CD14-positive monocyte (primary cell): ENCODE results near the gene SMARCD1. TPM values are rescaled to one million over a fixed set of nuclear protein-coding genes. Genes with fewer than 3 reads are reported as not detected.

ENCODE experiments used
- DNase-seq, 3 donors: peaks; one replicate each; pipeline ENCODE4 v3.0.0-alpha.2; 2011 to 2022
- H2AFZ ChIP-seq: 2 replicates; pipeline ENCODE4 v1.6.0; 2012; ENCODE audit warnings: mild to moderate bottlenecking, low read depth, low read length, inconsistent platforms; ENCODE audit not compliant: insufficient read depth, poor library complexity, severe bottlenecking
- H3K27ac ChIP-seq, 2 donors: 1 replicate in 1 of 2; 2 replicates in 1 of 2; pipeline ENCODE4 v1.5.1; 2012 to 2013; ENCODE audit warnings: low read length in 2 of 2, control low read depth in 1 of 2, inconsistent platforms in 1 of 2, low read depth in 1 of 2, mild to moderate bottlenecking in 1 of 2
- H3K27me3 ChIP-seq, 2 donors: one replicate each; pipeline versions ENCODE4 v1.6.0 to v1.6.1; 2011 to 2013; ENCODE audit warnings: low read length in 2 of 2; ENCODE audit not compliant: control insufficient read depth in 2 of 2, insufficient read depth in 2 of 2
- H3K36me3 ChIP-seq, 2 donors: replicated peaks in 1 of 2; 1 replicate in 1 of 2; 2 replicates in 1 of 2; pipeline versions ENCODE4 v1.5.1 to v1.6.1; 2012 to 2013; ENCODE audit warnings: low read length in 2 of 2, control low read depth in 1 of 2, inconsistent platforms in 1 of 2, mild to moderate bottlenecking in 1 of 2; ENCODE audit not compliant: insufficient read depth in 2 of 2, control insufficient read depth in 1 of 2
- H3K4me1 ChIP-seq, 2 donors: 1 replicate in 1 of 2; 2 replicates in 1 of 2; pipeline versions ENCODE4 v1.5.1 to v1.6.1; 2012 to 2013; ENCODE audit warnings: low read length in 2 of 2, control low read depth in 1 of 2, inconsistent platforms in 1 of 2, mild to moderate bottlenecking in 1 of 2, moderate library complexity in 1 of 2; ENCODE audit not compliant: insufficient read depth in 2 of 2, control insufficient read depth in 1 of 2
- H3K4me2 ChIP-seq: replicated peaks from 2 replicates; pipeline ENCODE3; 2012; ENCODE audit warnings: low read length, moderate library complexity, mild to moderate bottlenecking; ENCODE audit not compliant: poor library complexity, severe bottlenecking; ENCODE audit errors: extremely low read depth
- H3K4me3 ChIP-seq, 3 experiments: fragments of 200-600 bp in 1 of 3; sonication (generic) in 1 of 3; replicated peaks in 1 of 3; 1 replicate in 2 of 3; 2 replicates in 1 of 3; pipeline ENCODE4 v1.5.1; 2011 to 2013; ENCODE audit warnings: low read length in 3 of 3, mild to moderate bottlenecking in 3 of 3, control low read depth in 2 of 3, low read depth in 2 of 3, inconsistent platforms in 1 of 3, moderate library complexity in 1 of 3
- H3K79me2 ChIP-seq: 2 replicates; pipeline ENCODE4 v1.6.0; 2012; ENCODE audit warnings: mild to moderate bottlenecking, control low read depth, inconsistent platforms, low read length, moderate library complexity; ENCODE audit not compliant: insufficient read depth
- H3K9ac ChIP-seq: 2 replicates; pipeline ENCODE4 v1.6.0; 2017; ENCODE audit warnings: low read length, mild to moderate bottlenecking; ENCODE audit not compliant: insufficient read depth, poor library complexity, severe bottlenecking
- H3K9me3 ChIP-seq, 2 donors: replicated peaks in 1 of 2; 1 replicate in 1 of 2; 2 replicates in 1 of 2; pipeline versions ENCODE4 v1.5.1 to v1.6.1; 2012 to 2013; ENCODE audit warnings: low read length in 2 of 2, control low read depth in 1 of 2; ENCODE audit not compliant: control insufficient read depth in 1 of 2, insufficient read depth in 1 of 2
- H4K20me1 ChIP-seq: 2 replicates; pipeline ENCODE4 v1.6.0; 2012; ENCODE audit warnings: mild to moderate bottlenecking, low read length, control low read depth, moderate library complexity; ENCODE audit not compliant: insufficient read depth
- H3K27ac Mint-ChIP-seq, 7 donors: one replicate each; pipeline ENCODE4 v1.8.0; 2020; ENCODE audit warnings: mild to moderate bottlenecking in 7 of 7, mixed read lengths in 7 of 7, moderate library complexity in 6 of 7, inconsistent platforms in 2 of 7
- H3K27me3 Mint-ChIP-seq, 3 donors: one replicate each; pipeline ENCODE4 v1.8.0; 2021 to 2022; ENCODE audit warnings: low read depth in 3 of 3, mild to moderate bottlenecking in 3 of 3, mixed read lengths in 3 of 3, moderate library complexity in 3 of 3, inconsistent platforms in 1 of 3
- H3K36me3 Mint-ChIP-seq, 2 donors: one replicate each; pipeline ENCODE4 v1.8.0; 2020; ENCODE audit warnings: mixed read lengths in 2 of 2, inconsistent platforms in 1 of 2, mild to moderate bottlenecking in 1 of 2
- H3K4me1 Mint-ChIP-seq: one replicate; pipeline ENCODE4 v1.8.0; 2020; ENCODE audit warnings: mild to moderate bottlenecking, mixed read lengths
- H3K4me3 Mint-ChIP-seq, 2 donors: one replicate each; pipeline ENCODE4 v1.8.0; 2020; ENCODE audit warnings: mild to moderate bottlenecking in 2 of 2, mixed read lengths in 2 of 2, moderate library complexity in 1 of 2
- H3K9me3 Mint-ChIP-seq, 7 donors: one replicate each; pipeline ENCODE4 v1.8.0; 2020 to 2022; ENCODE audit warnings: mixed read lengths in 7 of 7, mild to moderate bottlenecking in 6 of 7, moderate library complexity in 6 of 7, inconsistent platforms in 2 of 7
- WGBS: methylation state at CpG from one replicate; pipeline ENCODE4 v1.1.5; 2013; ENCODE audit warnings: missing lambda C conversion rate; ENCODE audit not compliant: insufficient coverage; 5-methylcytosine and 5-hydroxymethylcytosine counted together
- intact Hi-C, 2 donors: fragments of 100-400 bp; cut with micrococcal nuclease; formaldehyde crosslinking; loops; one replicate each; pipeline versions ENCODE4 v1.15.0 to v1.15.1; 2023
- polyA plus RNA-seq, 3 donors: library from polyadenylated mRNA; depleted of rRNA in 1 of 3; unstranded in 2 of 3; stranded (reverse) in 1 of 3; fragments of 300-500 nt in 2 of 3; fragments of >200 nt in 1 of 3; fragmentation: Illumina TruSeq in 2 of 3; gene quantifications; 1 replicate in 2 of 3; 2 replicates in 1 of 3; pipeline ENCODE4 v1.2.3, GENCODE V29; 2012 to 2021
- TF ChIP-seq, protein P1 (sequence below): fragments of 200-600 bp; IDR thresholded peaks from one replicate; pipeline ENCODE4 v1.8.0; 2022; ENCODE audit warnings: antibody characterized with exemption, mild to moderate bottlenecking

The SMARCD1 gene
- polyA plus RNA-seq, 3 donors = 3.7 to 41.9 (median 7.8) TPM

- H3K9me3 ChIP-seq = no peaks in the 10 kb centered on the region
- H4K20me1 ChIP-seq = no peaks in the 10 kb centered on the region
- no peaks in the 10 kb centered on the region for H3K79me2 ChIP-seq
- TF ChIP-seq, protein P1, sequence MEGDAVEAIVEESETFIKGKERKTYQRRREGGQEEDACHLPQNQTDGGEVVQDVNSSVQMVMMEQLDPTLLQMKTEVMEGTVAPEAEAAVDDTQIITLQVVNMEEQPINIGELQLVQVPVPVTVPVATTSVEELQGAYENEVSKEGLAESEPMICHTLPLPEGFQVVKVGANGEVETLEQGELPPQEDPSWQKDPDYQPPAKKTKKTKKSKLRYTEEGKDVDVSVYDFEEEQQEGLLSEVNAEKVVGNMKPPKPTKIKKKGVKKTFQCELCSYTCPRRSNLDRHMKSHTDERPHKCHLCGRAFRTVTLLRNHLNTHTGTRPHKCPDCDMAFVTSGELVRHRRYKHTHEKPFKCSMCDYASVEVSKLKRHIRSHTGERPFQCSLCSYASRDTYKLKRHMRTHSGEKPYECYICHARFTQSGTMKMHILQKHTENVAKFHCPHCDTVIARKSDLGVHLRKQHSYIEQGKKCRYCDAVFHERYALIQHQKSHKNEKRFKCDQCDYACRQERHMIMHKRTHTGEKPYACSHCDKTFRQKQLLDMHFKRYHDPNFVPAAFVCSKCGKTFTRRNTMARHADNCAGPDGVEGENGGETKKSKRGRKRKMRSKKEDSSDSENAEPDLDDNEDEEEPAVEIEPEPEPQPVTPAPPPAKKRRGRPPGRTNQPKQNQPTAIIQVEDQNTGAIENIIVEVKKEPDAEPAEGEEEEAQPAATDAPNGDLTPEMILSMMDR = no peak
- no peak overlapping the region for H3K27ac ChIP-seq
- H3K9ac ChIP-seq = no peak overlapping the region
- peaks cover 0 to 2% (median 0%) of the 10 kb centered on the region in 7 donors for H3K9me3 Mint-ChIP-seq
- peaks cover 5 to 19% (median 17%) of the 10 kb centered on the region in 3 donors for H3K27me3 Mint-ChIP-seq
- WGBS = 92% methylated on average over 10 of the region's 10 CpGs
- H3K36me3 Mint-ChIP-seq = no peaks in the 10 kb centered on the region
- DNase-seq = no peak
- H3K27ac Mint-ChIP-seq = peak overlapping the region in 1 of 7 donors; percentile 78
- no peak overlapping the region for H3K4me2 ChIP-seq
- H3K4me3 ChIP-seq = no peak overlapping the region
- intact Hi-C loops = loop anchor here (2.0 kb wide), 2 partner anchors 101 to 103 kb away; no protein-coding TSS in a partner anchor
- peaks cover 0 to 4% of the 10 kb centered on the region in 2 donors for H3K27me3 ChIP-seq
- H3K4me1 ChIP-seq = peaks cover 0 to 7% of the 10 kb centered on the region in 2 donors
- no peak overlapping the region for H2AFZ ChIP-seq
- no peaks in the 10 kb centered on the region for H3K36me3 ChIP-seq
- peaks cover 11% of the 10 kb centered on the region for H3K4me1 Mint-ChIP-seq
- no peak overlapping the region for H3K4me3 Mint-ChIP-seq
Measured at GRCh38 chr12:50073712-50074111, 11.4 kb upstream of the SMARCD1 start.

DNA sequence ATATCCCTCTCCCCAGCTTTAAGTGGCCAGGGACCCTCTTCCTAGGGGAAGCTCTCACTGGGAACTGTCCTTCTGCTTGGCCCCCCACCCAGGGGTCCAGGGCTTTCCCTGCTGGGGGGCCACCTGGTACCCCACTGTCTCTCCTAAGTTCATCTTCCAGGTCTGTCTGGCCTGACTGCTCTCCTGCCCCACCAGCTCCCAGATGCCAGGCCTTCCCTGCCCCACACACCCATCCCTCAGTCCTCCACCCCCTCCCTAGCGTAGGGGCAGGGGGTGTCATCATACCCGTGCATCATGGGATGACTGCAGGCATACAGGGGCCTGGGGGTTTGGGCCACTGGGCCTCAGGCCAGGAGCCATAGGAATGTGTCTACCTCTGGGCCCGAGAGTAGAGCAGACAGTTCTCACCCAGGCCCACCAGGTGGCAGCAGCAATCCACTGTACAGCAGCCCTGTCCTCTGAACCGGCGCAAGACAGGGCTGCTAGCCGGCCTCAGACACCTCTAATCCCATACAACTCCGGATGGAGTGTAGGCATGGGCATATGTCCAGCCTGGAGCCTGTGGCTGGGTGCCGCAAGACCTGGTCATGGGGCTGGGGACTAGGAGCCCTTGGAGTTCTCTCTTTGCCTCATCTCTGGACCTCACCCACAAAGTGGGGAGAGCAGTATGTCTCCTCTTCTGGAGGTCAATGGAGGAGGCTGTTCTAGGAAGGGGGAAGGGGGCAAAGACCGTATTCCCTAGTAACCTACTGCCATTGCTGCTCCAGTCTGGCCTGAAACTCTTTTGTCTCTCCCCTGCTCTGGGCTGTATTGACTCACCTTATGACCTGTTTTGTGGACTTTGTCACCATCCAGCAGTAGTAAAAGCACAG is 10.0 kb upstream of the SMARCD1 start:
- Histone ChIP-seq H3K4me3 (no peak overlapping the region), H3K9ac (no peak overlapping the region), H3K4me2 (no peak overlapping the region), H3K27ac (no peak overlapping the region), H3K9me3 (no peaks in the 10 kb centered on the region), H3K36me3 (no peaks in the 10 kb centered on the region), H3K27me3 (peaks cover 0 to 4% of the 10 kb centered on the region in 2 donors), H3K4me1 (peaks cover 0 to 6% of the 10 kb centered on the region in 2 donors), H2AFZ (no peak overlapping the region), H3K79me2 (no peaks in the 10 kb centered on the region), H4K20me1 (no peaks in the 10 kb centered on the region)
- Mint-ChIP-seq H3K4me1 (peaks cover 9% of the 10 kb centered on the region), H3K36me3 (no peaks in the 10 kb centered on the region), H3K9me3 (peaks cover 0 to 3% (median 0%) of the 10 kb centered on the region in 7 donors), H3K27ac (no peak overlapping the region), H3K4me3 (no peak overlapping the region), H3K27me3 (peaks cover 8 to 19% (median 16%) of the 10 kb centered on the region in 3 donors)
- WGBS = 2% methylated on average over 5 of the region's 9 CpGs
- TF ChIP-seq, protein P1 = peak; percentile 93
- intact Hi-C loops = loop anchor here (2.0 kb wide), 2 partner anchors 100 to 102 kb away; no protein-coding TSS in a partner anchor
- peak; percentile 68 to 82 (median 78) for DNase-seq
